Peyer's patch (tissue), 4 donors: ENCODE results near the gene DENND1B. TPM values are rescaled to one million over a fixed set of nuclear protein-coding genes. Genes with fewer than 3 reads are reported as not detected.

Source experiments
- DNase-seq, 3 donors: peaks; one replicate each; pipeline ENCODE4 v3.0.0-alpha.2; 2017 to 2019
- H3K27ac ChIP-seq, 4 donors: fragments of 200-600 bp; sonication (generic); one replicate each; pipeline ENCODE4 v1.5.1; 2016 to 2019
- H3K27me3 ChIP-seq, 2 donors: fragments of 200-600 bp; sonication (generic); one replicate each; pipeline ENCODE4 v1.5.1; 2019
- H3K36me3 ChIP-seq, 3 donors: fragments of 200-600 bp; sonication (generic); one replicate each; pipeline ENCODE4 v1.5.1; 2016 to 2019
- H3K4me1 ChIP-seq, 4 donors: fragments of 200-600 bp; sonication (generic); one replicate each; pipeline ENCODE4 v1.5.1; 2016 to 2019
- H3K4me3 ChIP-seq, 4 donors: fragments of 200-600 bp; sonication (generic); 1 replicate in 3 of 4; 2 replicates in 1 of 4; pipeline ENCODE4 v1.5.1; 2016 to 2019; ENCODE audit warnings: mild to moderate bottlenecking in 1 of 4
- H3K9me3 ChIP-seq, 4 donors: fragments of 200-600 bp; sonication (generic); one replicate each; pipeline ENCODE4 v1.5.1; 2016 to 2019; ENCODE audit warnings: mild to moderate bottlenecking in 1 of 4
- CTCF ChIP-seq, 6 experiments: fragments of 450-650 bp in 4 of 6; fragments of 200-600 bp in 2 of 6; sonication (generic) in 1 of 6; IDR thresholded peaks; one replicate each; pipeline ENCODE4 v1.5.1; 2017 to 2019; ENCODE audit warnings: antibody characterized with exemption in 6 of 6, mild to moderate bottlenecking in 3 of 6, moderate library complexity in 1 of 6
- POLR2A ChIP-seq, 2 donors: fragments of 450-650 bp; IDR thresholded peaks; one replicate each; pipeline ENCODE4 v1.5.1; 2017; ENCODE audit warnings: antibody characterized with exemption in 2 of 2, mild to moderate bottlenecking in 2 of 2, moderate library complexity in 2 of 2
- total RNA-seq, 4 donors: library from RNA; depleted of rRNA; stranded (reverse); fragments of >200 nt; gene quantifications; one replicate each; pipeline ENCODE4 v1.1.0, GENCODE V29; 2016

The DENND1B gene
- total RNA-seq, 4 donors from 2014 or later: 46.2 to 84.2 (median 69.3) TPM

GRCh38 chr1:197666769-197667285, 108.5 kb downstream of the DENND1B start:
- H3K9me3 ChIP-seq: no peaks in the 10 kb centered on the region
- no peak for TF ChIP-seq POLR2A (IDR thresholded peaks at IDR 0.05)
- no peak for TF ChIP-seq CTCF (IDR thresholded peaks at IDR 0.05)
- no peaks in the 10 kb centered on the region for H3K4me1 ChIP-seq
- no peak for DNase-seq
- H3K36me3 ChIP-seq: no peaks in the 10 kb centered on the region
- H3K4me3 ChIP-seq: no peak overlapping the region
- H3K27ac ChIP-seq: no peak overlapping the region
- H3K27me3 ChIP-seq: no peaks in the 10 kb centered on the region

- Histone ChIP-seq H3K4me1 (peaks cover 0 to 8% (median 0%) of the 10 kb centered on the region in 4 donors), H3K36me3 (no peaks in the 10 kb centered on the region), H3K4me3 (no peak overlapping the region), H3K27me3 (no peaks in the 10 kb centered on the region), H3K9me3 (no peaks in the 10 kb centered on the region), H3K27ac (no peak overlapping the region)
- DNase-seq: no peak
- TF ChIP-seq CTCF (IDR thresholded peaks at IDR 0.05) (no peak), POLR2A (IDR thresholded peaks at IDR 0.05) (no peak)
Measured at GRCh38 chr1:197664391-197664790, 110.9 kb downstream of the DENND1B start.

GRCh38 chr1:197663162-197663953, 111.9 kb downstream of the DENND1B start:
- Histone ChIP-seq H3K9me3 (no peaks in the 10 kb centered on the region), H3K27ac (no peak overlapping the region), H3K4me1 (peaks cover 0 to 11% (median 0%) of the 10 kb centered on the region in 4 donors), H3K27me3 (no peaks in the 10 kb centered on the region), H3K36me3 (no peaks in the 10 kb centered on the region), H3K4me3 (no peak overlapping the region)
- no peak for DNase-seq
- TF ChIP-seq CTCF (IDR thresholded peaks at IDR 0.05) (no peak), POLR2A (IDR thresholded peaks at IDR 0.05) (no peak)

GRCh38 chr1:197660389-197660788, 114.9 kb downstream of the DENND1B start:
- peaks cover 0 to 11% (median 0%) of the 10 kb centered on the region in 4 donors for H3K4me1 ChIP-seq
- DNase-seq: no peak
- H3K27me3 ChIP-seq: no peaks in the 10 kb centered on the region
- no peak for TF ChIP-seq CTCF (IDR thresholded peaks at IDR 0.05)
- H3K4me3 ChIP-seq: no peak overlapping the region
- no peaks in the 10 kb centered on the region for H3K9me3 ChIP-seq
- H3K27ac ChIP-seq: no peak overlapping the region
- H3K36me3 ChIP-seq: no peaks in the 10 kb centered on the region

- Histone ChIP-seq H3K27ac (no peak overlapping the region), H3K4me1 (peaks cover 0 to 11% (median 0%) of the 10 kb centered on the region in 4 donors), H3K27me3 (no peaks in the 10 kb centered on the region), H3K9me3 (no peaks in the 10 kb centered on the region), H3K36me3 (no peaks in the 10 kb centered on the region), H3K4me3 (no peak overlapping the region)
- TF ChIP-seq CTCF (IDR thresholded peaks at IDR 0.05) (no peak), POLR2A (IDR thresholded peaks at IDR 0.05) (no peak)
- no peak for DNase-seq
Measured at GRCh38 chr1:197659171-197659570, 116.1 kb downstream of the DENND1B start.
